Transverse colon (tissue), 4 donors: ENCODE results near the gene RARB. TPM values are rescaled to one million over a fixed set of nuclear protein-coding genes. Genes with fewer than 3 reads are reported as not detected.

Experiments used
- DNase-seq: peaks from one replicate; pipeline ENCODE4 v3.0.0-alpha.2; 2019
- H3K27ac ChIP-seq, 4 donors: fragments of 200-600 bp; sonication (generic); 2 replicates each; pipeline ENCODE4 v1.5.1; 2016 to 2018; ENCODE audit warnings: inconsistent platforms in 4 of 4
- H3K27me3 ChIP-seq: fragments of 200-600 bp; sonication (generic); 2 replicates; pipeline ENCODE4 v1.5.1; 2017; ENCODE audit warnings: inconsistent platforms
- H3K36me3 ChIP-seq, 4 donors: fragments of 200-600 bp; sonication (generic); 2 replicates each; pipeline ENCODE4 v1.5.1; 2017 to 2019; ENCODE audit warnings: inconsistent platforms in 4 of 4
- H3K4me1 ChIP-seq, 4 donors: fragments of 200-600 bp; sonication (generic); 2 replicates each; pipeline ENCODE4 v1.5.1; 2017 to 2020; ENCODE audit warnings: inconsistent platforms in 4 of 4
- H3K4me3 ChIP-seq, 4 donors: fragments of 200-600 bp; sonication (generic); 1 replicate in 1 of 4; 2 replicates in 3 of 4; pipeline versions ENCODE4 v1.5.1 to v1.6.1; 2017 to 2019; ENCODE audit warnings: inconsistent platforms in 4 of 4
- H3K9me3 ChIP-seq, 2 donors: fragments of 200-600 bp; sonication (generic); 2 replicates each; pipeline ENCODE4 v1.5.1; 2017 to 2019; ENCODE audit warnings: inconsistent platforms in 2 of 2
- EP300 ChIP-seq: sonication (generic); formaldehyde crosslinking; IDR thresholded peaks from one replicate; pipeline ENCODE4 v1.6.1; 2017; ENCODE audit warnings: antibody characterized with exemption, low read depth
- POLR2A ChIP-seq: fragments of 450-650 bp; IDR thresholded peaks from one replicate; pipeline ENCODE4 v1.6.1; 2016; ENCODE audit warnings: antibody characterized with exemption, mild to moderate bottlenecking, moderate library complexity
- POLR2AphosphoS5 ChIP-seq, 3 donors: sonication (generic); formaldehyde crosslinking; IDR thresholded peaks; one replicate each; pipeline ENCODE4 v1.6.1; 2016; ENCODE audit warnings: antibody characterized with exemption in 3 of 3
- WGBS, 2 donors: methylation state at CpG; one replicate each; pipeline ENCODE4 v1.1.5; 2018; ENCODE audit warnings: low coverage in 1 of 2; 5-methylcytosine and 5-hydroxymethylcytosine counted together
- in situ Hi-C, 4 donors: fragments of 200-750 bp; cut with MboI; loops; one replicate each; pipeline versions ENCODE4 v1.15.0 to v1.15.1; 2017; ENCODE audit warnings: low sequenced_read_pairs in 3 of 4, low pct_ligation_motif_present in 1 of 4, low pct_unique_long_range_greater_than_20kb in 1 of 4
- intact Hi-C: fragments of 100-400 bp; cut with DNase I; formaldehyde crosslinking; loops from one replicate; pipeline ENCODE4 v1.15.1; 2023; ENCODE audit warnings: low total_unique reads
- total RNA-seq, 4 donors: library from RNA; depleted of rRNA; stranded (reverse); fragments of >200 nt; gene quantifications; one replicate each; pipeline ENCODE4 v1.1.0, GENCODE V29; 2016
- TF ChIP-seq, protein P1 (sequence below), 5 experiments: fragments of 200-600 bp in 3 of 5; fragments of 450-650 bp in 2 of 5; sonication (generic) in 3 of 5; IDR thresholded peaks; 1 replicate in 2 of 5; 2 replicates in 3 of 5; pipeline ENCODE4 v1.5.1; 2016 to 2017; ENCODE audit warnings: antibody characterized with exemption in 5 of 5, inconsistent platforms in 3 of 5, mild to moderate bottlenecking in 2 of 5, moderate library complexity in 1 of 5

RARB gene
- total RNA-seq, 4 donors from 2014 or later = 2.4 to 4.5 (median 2.9) TPM; not detected in 1

GRCh38 chr3:25547943-25548674 lies 120.0 kb downstream of the RARB start:
- Histone ChIP-seq H3K27ac (no peak overlapping the region), H3K27me3 (no peaks in the 10 kb centered on the region)

DNA sequence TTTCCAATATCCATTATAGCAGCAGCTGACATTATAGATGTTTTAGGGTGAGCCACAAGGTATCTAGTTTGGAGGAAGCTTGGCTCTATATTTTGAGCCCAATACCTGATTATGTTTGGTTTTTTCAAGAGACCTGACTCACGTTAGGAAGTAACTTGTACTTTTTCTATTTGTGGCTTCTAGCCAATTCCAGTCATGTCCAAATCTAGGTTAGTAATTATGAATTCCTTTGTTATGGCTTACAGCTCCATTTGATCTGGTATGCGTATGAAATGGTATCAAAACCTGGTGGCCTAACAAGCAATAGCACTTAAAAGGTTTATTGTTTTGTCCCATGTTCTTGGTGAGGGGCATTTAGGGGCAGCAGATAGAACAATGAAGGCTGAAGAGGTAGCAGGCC lies 120.8 kb downstream of the RARB start:
- DNase-seq = no peak
- in situ Hi-C loops = no loop called here
- H3K4me3 ChIP-seq = no peak overlapping the region
- WGBS, 2 donors = 69% methylated on average over 2 of the region's 2 CpGs; no CpG with 5 or more reads in 1 of the 2 donors
- H3K4me1 ChIP-seq = no peaks in the 10 kb centered on the region
- H3K36me3 ChIP-seq = no peaks in the 10 kb centered on the region
- intact Hi-C loops = no loop called here
- TF ChIP-seq EP300 = no peak
- no peak for TF ChIP-seq POLR2A
- H3K9me3 ChIP-seq = no peaks in the 10 kb centered on the region
- no peak overlapping the region for H3K27ac ChIP-seq
- H3K27me3 ChIP-seq = no peaks in the 10 kb centered on the region

More at GRCh38 chr3:25547943-25548674, 120.0 kb downstream of the RARB start:
- no peaks in the 10 kb centered on the region for H3K36me3 ChIP-seq
- intact Hi-C loops (no loop called here), in situ Hi-C loops (no loop called here)
- whole genome bisulfite sequencing, 2 donors = 46 to 50% methylated on average over 1 of the region's 1 CpG
- H3K9me3 ChIP-seq = no peaks in the 10 kb centered on the region
- no peak overlapping the region for H3K4me3 ChIP-seq
- DNase-seq = no peak
- no peaks in the 10 kb centered on the region for H3K4me1 ChIP-seq
- TF ChIP-seq, protein P1, sequence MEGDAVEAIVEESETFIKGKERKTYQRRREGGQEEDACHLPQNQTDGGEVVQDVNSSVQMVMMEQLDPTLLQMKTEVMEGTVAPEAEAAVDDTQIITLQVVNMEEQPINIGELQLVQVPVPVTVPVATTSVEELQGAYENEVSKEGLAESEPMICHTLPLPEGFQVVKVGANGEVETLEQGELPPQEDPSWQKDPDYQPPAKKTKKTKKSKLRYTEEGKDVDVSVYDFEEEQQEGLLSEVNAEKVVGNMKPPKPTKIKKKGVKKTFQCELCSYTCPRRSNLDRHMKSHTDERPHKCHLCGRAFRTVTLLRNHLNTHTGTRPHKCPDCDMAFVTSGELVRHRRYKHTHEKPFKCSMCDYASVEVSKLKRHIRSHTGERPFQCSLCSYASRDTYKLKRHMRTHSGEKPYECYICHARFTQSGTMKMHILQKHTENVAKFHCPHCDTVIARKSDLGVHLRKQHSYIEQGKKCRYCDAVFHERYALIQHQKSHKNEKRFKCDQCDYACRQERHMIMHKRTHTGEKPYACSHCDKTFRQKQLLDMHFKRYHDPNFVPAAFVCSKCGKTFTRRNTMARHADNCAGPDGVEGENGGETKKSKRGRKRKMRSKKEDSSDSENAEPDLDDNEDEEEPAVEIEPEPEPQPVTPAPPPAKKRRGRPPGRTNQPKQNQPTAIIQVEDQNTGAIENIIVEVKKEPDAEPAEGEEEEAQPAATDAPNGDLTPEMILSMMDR (IDR thresholded peaks at IDR 0.05) = no peak

- no peaks in the 10 kb centered on the region for H3K9me3 ChIP-seq
- intact Hi-C loops (no loop called here), in situ Hi-C loops (no loop called here)
- WGBS, 2 donors = 93 to 100% methylated on average over 2 to 3 of the region's 3 CpGs
- TF ChIP-seq EP300 (no peak), POLR2AphosphoS5 (IDR thresholded peaks at IDR 0.05) (no peak), POLR2A (no peak)
- TF ChIP-seq, protein P1 (IDR thresholded peaks at IDR 0.05) = no peak
- peaks cover 0 to under 1% (median 0%) of the 10 kb centered on the region in 4 donors for H3K4me1 ChIP-seq
- no peaks in the 10 kb centered on the region for H3K36me3 ChIP-seq
- H3K4me3 ChIP-seq = no peak overlapping the region
- no peaks in the 10 kb centered on the region for H3K27me3 ChIP-seq
- no peak overlapping the region for H3K27ac ChIP-seq
- DNase-seq = no peak
Measured at GRCh38 chr3:25552251-25552650, 124.2 kb downstream of the RARB start.

DNA sequence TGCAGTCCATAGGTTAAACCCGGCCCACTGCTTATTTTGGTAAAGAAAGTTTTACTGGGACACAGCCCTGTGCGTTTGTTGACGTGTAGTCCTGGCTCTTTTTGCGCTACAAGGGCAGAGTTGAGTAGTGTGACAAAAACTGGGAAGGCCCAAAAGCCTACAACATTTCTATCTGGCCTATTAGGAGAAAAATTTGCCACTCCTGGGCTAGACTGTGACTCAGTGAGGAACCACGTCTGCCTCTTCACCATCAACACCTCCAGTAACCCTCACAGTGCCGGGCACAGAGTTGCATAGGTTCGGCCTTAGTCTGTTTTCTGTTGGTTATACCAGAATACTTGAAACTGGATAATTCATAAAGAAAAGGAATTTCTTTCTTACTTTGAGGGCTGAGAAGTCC lies 126.3 kb downstream of the RARB start:
- in situ Hi-C loops = no loop called here
- Histone ChIP-seq H3K9me3 (no peaks in the 10 kb centered on the region), H3K4me1 (peaks cover 0 to 4% (median 0%) of the 10 kb centered on the region in 4 donors), H3K4me3 (no peak overlapping the region), H3K27me3 (no peaks in the 10 kb centered on the region), H3K27ac (no peak overlapping the region), H3K36me3 (no peaks in the 10 kb centered on the region)
- intact Hi-C loops = no loop called here
- WGBS, 2 donors = 89 to 90% methylated on average over 7 of the region's 7 CpGs
- TF ChIP-seq POLR2AphosphoS5 (IDR thresholded peaks at IDR 0.05) = no peak
- no peak for TF ChIP-seq POLR2A
- TF ChIP-seq EP300 = no peak
- TF ChIP-seq, protein P1 (IDR thresholded peaks at IDR 0.05) = no peak
- no peak for DNase-seq
